HL-60 (cell line): ENCODE results near the gene AQP1.

ENCODE experiments used
- DNase-seq, 2 experiments: peaks; one replicate each; pipeline ENCODE4 v3.0.0-alpha.2; 2010 to 2020; ENCODE audit warnings: low read depth in 1 of 2, low spot score in 1 of 2
- H3K27ac ChIP-seq: fragments of 250-450 bp; sonication (Bioruptor Pico); replicated peaks from 2 replicates; pipeline ENCODE4 v1.5.1; 2020; ENCODE audit warnings: mild to moderate bottlenecking, moderate library complexity
- H3K27me3 ChIP-seq: fragments of 250-450 bp; sonication (Bioruptor Pico); 2 replicates; pipeline ENCODE4 v1.5.1; 2021; ENCODE audit warnings: mild to moderate bottlenecking, moderate library complexity; ENCODE audit not compliant: insufficient read depth, poor library complexity, severe bottlenecking
- H3K4me3 ChIP-seq: replicated peaks from 2 replicates; pipeline ENCODE4 v1.5.1; 2011; ENCODE audit warnings: mild to moderate bottlenecking, control low read depth, low read length; ENCODE audit not compliant: insufficient read depth
- CTCF ChIP-seq: IDR thresholded peaks from one replicate; pipeline ENCODE4 v1.5.1; 2011; ENCODE audit warnings: low read length, control low read depth, inconsistent platforms; ENCODE audit not compliant: insufficient read depth
- GABPA ChIP-seq: IDR thresholded peaks from 2 replicates; pipeline ENCODE4 v1.6.1; 2012; ENCODE audit warnings: low read depth
- POLR2AphosphoS5 ChIP-seq: IDR thresholded peaks from 2 replicates; pipeline ENCODE4 v1.6.1; 2012; ENCODE audit warnings: low read depth
- REST ChIP-seq: IDR thresholded peaks from 2 replicates; pipeline ENCODE4 v1.6.1; 2012; ENCODE audit warnings: low read depth; ENCODE audit not compliant: insufficient replicate concordance
- SPI1 ChIP-seq: IDR thresholded peaks from 2 replicates; pipeline ENCODE4 v1.6.1; 2012; ENCODE audit warnings: low read depth, mild to moderate bottlenecking, borderline replicate concordance

Gene AQP1

DNA sequence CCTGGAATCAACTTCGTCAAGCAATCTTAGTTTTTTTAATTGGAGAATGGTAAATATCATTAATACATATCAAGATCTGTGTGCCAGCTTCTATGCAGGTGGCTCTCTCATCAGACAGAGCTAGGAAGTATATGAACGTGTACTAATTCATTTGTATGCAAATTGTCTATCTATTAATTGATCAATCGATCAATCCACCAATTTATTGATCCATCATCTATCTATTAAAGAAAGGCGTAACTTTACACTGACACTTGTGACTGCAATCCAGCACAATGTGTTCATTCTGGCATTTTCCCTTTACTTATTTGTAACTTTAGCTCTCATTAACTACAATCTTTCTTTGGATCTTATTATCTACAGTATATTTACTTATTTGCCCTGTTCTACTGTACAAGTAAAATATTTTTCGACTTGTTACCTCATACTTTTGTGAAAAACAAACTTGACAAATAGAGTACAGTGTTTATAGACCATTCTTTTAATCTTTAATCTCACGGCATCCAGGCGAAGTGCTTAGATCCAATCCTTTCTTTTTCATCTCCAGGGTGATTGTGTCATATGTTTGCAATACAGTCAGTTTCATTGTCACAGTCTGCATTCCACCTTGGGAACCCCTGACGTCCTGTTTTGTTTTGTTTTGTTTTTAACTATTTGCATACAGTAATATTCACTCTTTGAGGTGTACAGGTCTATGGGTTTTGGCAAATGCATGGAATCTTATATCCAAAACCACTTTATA lies 30.1 kb downstream of the AQP1 start:
- TF ChIP-seq POLR2AphosphoS5: no peak
- no peak for DNase-seq
- Histone ChIP-seq H3K4me3 (no peak overlapping the region), H3K27ac (no peak overlapping the region), H3K27me3 (peaks cover 7% of the 10 kb centered on the region)

GRCh38 chr7:30950197-30950596 lies 38.5 kb downstream of the AQP1 start:
- Histone ChIP-seq H3K27ac (no peak overlapping the region), H3K4me3 (no peak overlapping the region), H3K27me3 (peaks cover 4% of the 10 kb centered on the region)
- no peak for TF ChIP-seq GABPA
- no peak for TF ChIP-seq POLR2AphosphoS5
- TF ChIP-seq SPI1: no peak
- no peak for TF ChIP-seq REST
- TF ChIP-seq CTCF: no peak
- no peak for DNase-seq

- Histone ChIP-seq H3K27me3 (no peaks in the 10 kb centered on the region), H3K27ac (no peak overlapping the region), H3K4me3 (no peak overlapping the region)
- no peak for DNase-seq
- TF ChIP-seq SPI1: no peak
- TF ChIP-seq GABPA: no peak
- no peak for TF ChIP-seq REST
- no peak for TF ChIP-seq CTCF
- TF ChIP-seq POLR2AphosphoS5: no peak
These were observed 43.3 kb downstream of the AQP1 start for GRCh38 chr7:30954914-30955313.

DNA sequence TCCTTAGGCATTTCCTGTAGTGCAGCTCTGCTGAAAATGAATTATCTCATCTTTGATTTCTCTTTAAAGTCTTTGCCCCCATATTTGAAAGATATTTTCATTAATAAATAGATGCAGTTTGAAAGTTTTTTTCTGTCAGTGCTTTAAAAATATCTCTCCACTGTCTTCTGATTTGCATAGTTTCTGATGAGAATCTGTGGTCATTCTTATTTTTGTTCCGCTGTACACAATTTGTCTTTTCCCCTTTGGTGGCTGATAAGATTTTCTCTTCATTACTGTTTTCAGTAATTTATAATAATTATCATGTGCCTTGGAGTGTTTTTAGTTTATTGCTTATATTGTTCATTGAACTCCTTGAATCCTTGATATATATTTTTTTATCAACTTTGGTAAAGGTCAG lies 45.1 kb downstream of the AQP1 start:
- H3K27ac ChIP-seq: no peak overlapping the region
- no peak for DNase-seq
- TF ChIP-seq CTCF (no peak), GABPA (no peak), POLR2AphosphoS5 (no peak), REST (no peak), SPI1 (no peak)
- H3K27me3 ChIP-seq: no peaks in the 10 kb centered on the region
- H3K4me3 ChIP-seq: no peak overlapping the region
